Effector memory CD4-positive, alpha-beta T cell (primary cell): Measurements from ENCODE around the gene DNAH14.

Source experiments
- DNase-seq, 3 donors: peaks; one replicate each; pipeline ENCODE4 v3.0.0-alpha.2; 2020
- H3K27ac ChIP-seq: 2 replicates; pipeline ENCODE4 v1.7.0; 2013; ENCODE audit warnings: mild to moderate bottlenecking, low read length, moderate library complexity; ENCODE audit not compliant: insufficient read depth, poor library complexity, severe bottlenecking
- H3K27me3 ChIP-seq: replicated peaks from 2 replicates; pipeline ENCODE4 v1.7.0; 2013; ENCODE audit warnings: mild to moderate bottlenecking, low read length; ENCODE audit not compliant: insufficient read depth, control insufficient read depth, poor library complexity, severe bottlenecking
- H3K36me3 ChIP-seq: 2 replicates; pipeline ENCODE4 v1.7.0; 2013; ENCODE audit warnings: mild to moderate bottlenecking, low read length, moderate library complexity; ENCODE audit not compliant: control insufficient read depth, insufficient read depth
- H3K4me1 ChIP-seq: 2 replicates; pipeline ENCODE4 v1.7.0; 2013; ENCODE audit warnings: low read length, mild to moderate bottlenecking; ENCODE audit not compliant: control insufficient read depth, insufficient read depth, poor library complexity, severe bottlenecking
- H3K4me3 ChIP-seq: 2 replicates; pipeline ENCODE4 v1.7.0; 2013; ENCODE audit warnings: low read length, low read depth, mild to moderate bottlenecking; ENCODE audit not compliant: insufficient read depth, poor library complexity, severe bottlenecking
- H3K9me3 ChIP-seq: 2 replicates; pipeline ENCODE4 v1.7.0; 2013; ENCODE audit warnings: mild to moderate bottlenecking, low read length, moderate library complexity; ENCODE audit not compliant: control insufficient read depth

The DNAH14 gene

GRCh38 chr1:225431081-225431863 lies 501.8 kb downstream of the DNAH14 start:
- Histone ChIP-seq H3K4me1 (no peaks in the 10 kb centered on the region), H3K36me3 (no peaks in the 10 kb centered on the region), H3K9me3 (no peaks in the 10 kb centered on the region), H3K27ac (no peak overlapping the region), H3K27me3 (no peaks in the 10 kb centered on the region), H3K4me3 (no peak overlapping the region)
- DNase-seq = no peak

GRCh38 chr1:225434046-225434445 lies 504.6 kb downstream of the DNAH14 start:
- Histone ChIP-seq H3K4me3 (no peak overlapping the region), H3K27ac (no peak overlapping the region), H3K4me1 (no peaks in the 10 kb centered on the region), H3K9me3 (no peaks in the 10 kb centered on the region), H3K36me3 (no peaks in the 10 kb centered on the region), H3K27me3 (no peaks in the 10 kb centered on the region)
- DNase-seq = no peak

GRCh38 chr1:225435076-225435475 lies 505.6 kb downstream of the DNAH14 start:
- Histone ChIP-seq H3K27ac (no peak overlapping the region), H3K36me3 (no peaks in the 10 kb centered on the region), H3K9me3 (no peaks in the 10 kb centered on the region), H3K4me1 (no peaks in the 10 kb centered on the region), H3K27me3 (no peaks in the 10 kb centered on the region), H3K4me3 (no peak overlapping the region)
- DNase-seq = no peak

GRCh38 chr1:225435487-225435886 lies 506.0 kb downstream of the DNAH14 start:
- DNase-seq = no peak
- Histone ChIP-seq H3K4me1 (no peaks in the 10 kb centered on the region), H3K36me3 (no peaks in the 10 kb centered on the region), H3K9me3 (no peaks in the 10 kb centered on the region), H3K4me3 (no peak overlapping the region), H3K27ac (no peak overlapping the region), H3K27me3 (no peaks in the 10 kb centered on the region)

GRCh38 chr1:225435957-225436392 lies 506.5 kb downstream of the DNAH14 start:
- Histone ChIP-seq H3K27me3 (no peaks in the 10 kb centered on the region), H3K36me3 (no peaks in the 10 kb centered on the region), H3K4me1 (no peaks in the 10 kb centered on the region), H3K4me3 (no peak overlapping the region), H3K9me3 (no peaks in the 10 kb centered on the region), H3K27ac (no peak overlapping the region)
- no peak for DNase-seq

GRCh38 chr1:225437710-225438437 lies 508.4 kb downstream of the DNAH14 start:
- Histone ChIP-seq H3K36me3 (no peaks in the 10 kb centered on the region), H3K27me3 (no peaks in the 10 kb centered on the region), H3K9me3 (no peaks in the 10 kb centered on the region), H3K4me3 (no peak overlapping the region), H3K4me1 (peaks cover 10% of the 10 kb centered on the region), H3K27ac (no peak overlapping the region)
- DNase-seq = no peak

GRCh38 chr1:225440380-225441221 lies 511.1 kb downstream of the DNAH14 start:
- no peaks in the 10 kb centered on the region for H3K27me3 ChIP-seq
- no peaks in the 10 kb centered on the region for H3K9me3 ChIP-seq
- peaks cover 17% of the 10 kb centered on the region for H3K4me1 ChIP-seq
- no peak overlapping the region for H3K27ac ChIP-seq
- no peak for DNase-seq
- no peak overlapping the region for H3K4me3 ChIP-seq
- H3K36me3 ChIP-seq = no peaks in the 10 kb centered on the region

GRCh38 chr1:225441314-225442122 lies 512.0 kb downstream of the DNAH14 start:
- no peak for DNase-seq

GRCh38 chr1:225442123-225442505 lies 512.6 kb downstream of the DNAH14 start:
- Histone ChIP-seq H3K36me3 (no peaks in the 10 kb centered on the region), H3K4me3 (no peak overlapping the region), H3K9me3 (no peaks in the 10 kb centered on the region), H3K4me1 (peaks cover 31% of the 10 kb centered on the region), H3K27ac (no peak overlapping the region), H3K27me3 (no peaks in the 10 kb centered on the region)
- no peak for DNase-seq

More at GRCh38 chr1:225441314-225442122, 512.0 kb downstream of the DNAH14 start:
- Histone ChIP-seq H3K4me1 (peaks cover 26% of the 10 kb centered on the region), H3K9me3 (no peaks in the 10 kb centered on the region), H3K4me3 (no peak overlapping the region), H3K27me3 (no peaks in the 10 kb centered on the region), H3K27ac (no peak overlapping the region), H3K36me3 (no peaks in the 10 kb centered on the region)
